NOMO-1 treated with DMSO at 0.1 percent for 48 hours (cell line): ENCODE measurements around the gene RSPH1.

Experiments
- DNase-seq: peaks from one replicate; lab custom pipeline; 2025; ENCODE audit not compliant: unreplicated experiment; lab: John Stamatoyannopoulos, UW

Gene RSPH1

DNA sequence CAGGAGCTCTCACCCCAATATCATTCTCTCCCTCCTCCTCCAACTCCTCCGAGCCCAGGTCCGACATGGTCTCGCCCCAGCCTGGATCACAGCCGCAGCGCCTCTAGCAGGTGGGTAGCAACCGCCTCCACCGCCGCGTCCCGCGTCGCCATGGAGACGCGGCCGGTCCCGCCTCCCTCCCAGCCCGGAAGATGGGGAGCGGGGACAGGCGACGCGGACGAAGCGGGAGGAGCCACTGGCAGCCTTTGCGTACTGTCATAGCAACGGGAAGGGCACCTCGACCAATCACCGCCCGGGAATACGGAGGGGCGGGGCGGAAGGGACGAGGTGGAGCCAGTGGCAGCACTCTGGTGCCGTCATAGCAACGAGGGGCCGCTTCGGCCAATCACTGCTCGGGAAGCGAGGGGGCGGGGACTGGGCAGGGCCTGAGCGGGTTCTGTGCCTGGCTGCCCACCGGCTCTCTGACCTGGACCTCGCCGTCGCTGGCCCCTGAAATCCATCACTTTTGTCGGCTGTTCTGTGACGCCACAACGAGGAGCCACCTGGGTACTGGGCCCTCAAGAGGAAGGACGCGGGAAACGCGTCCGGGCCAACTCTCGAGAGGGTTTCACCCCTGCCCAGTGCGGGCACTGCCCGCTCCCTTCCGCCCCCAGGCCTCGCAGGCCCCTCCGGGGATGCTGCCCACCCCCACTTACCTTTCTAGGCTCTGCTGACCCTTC lies at the start of gene RSPH1:
TSS of gene RSPH1 (minus strand) at position 105 of the 719 bp plus-strand sequence. CDS start at position 67, 38 bp downstream.
- peak; percentile 98 for DNase-seq

DNA sequence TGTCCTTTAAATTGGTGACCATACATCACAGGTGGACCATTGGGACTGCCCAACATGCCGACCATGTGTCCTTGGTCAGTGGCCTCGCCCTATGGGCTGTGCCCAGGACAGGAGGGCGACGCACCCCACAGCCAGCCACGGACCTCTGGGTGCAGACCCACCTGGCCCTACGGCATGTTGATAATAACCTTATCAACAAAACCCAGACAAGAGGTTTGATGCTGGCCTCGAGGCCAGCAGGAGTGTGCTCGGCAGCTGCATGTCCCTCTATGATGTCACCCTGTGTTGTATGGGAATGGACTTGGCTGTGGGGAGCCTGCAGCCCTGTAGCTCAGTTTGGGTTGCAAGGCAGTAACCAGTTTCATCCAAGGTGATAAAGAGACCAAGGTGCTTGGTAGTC lies 49.7 kb upstream of the RSPH1 start:
- DNase-seq = no peak

- no peak for DNase-seq
These were observed 49.3 kb upstream of the RSPH1 start for GRCh38 chr21:42545317-42545716.

DNA sequence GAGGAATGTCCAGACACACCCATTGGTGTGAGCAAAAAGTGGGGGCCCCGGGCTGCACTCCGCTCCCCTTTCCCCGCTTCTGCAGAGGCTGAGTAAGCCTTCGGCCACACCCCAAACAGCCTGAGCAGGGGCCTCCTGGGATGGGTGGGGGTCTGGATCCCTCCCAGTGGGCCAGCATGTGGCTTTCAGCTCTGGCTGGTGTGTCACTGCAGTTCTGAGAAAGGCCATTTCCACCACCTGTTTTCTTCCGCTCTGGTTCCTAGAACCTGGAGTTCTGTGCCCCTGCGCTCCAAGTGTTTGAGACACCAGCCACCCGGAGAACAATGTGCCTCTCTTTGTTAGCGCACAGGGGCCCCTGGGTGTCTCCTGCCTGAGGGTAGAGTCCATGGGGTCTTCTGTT lies 48.5 kb upstream of the RSPH1 start:
- DNase-seq = no peak

DNA sequence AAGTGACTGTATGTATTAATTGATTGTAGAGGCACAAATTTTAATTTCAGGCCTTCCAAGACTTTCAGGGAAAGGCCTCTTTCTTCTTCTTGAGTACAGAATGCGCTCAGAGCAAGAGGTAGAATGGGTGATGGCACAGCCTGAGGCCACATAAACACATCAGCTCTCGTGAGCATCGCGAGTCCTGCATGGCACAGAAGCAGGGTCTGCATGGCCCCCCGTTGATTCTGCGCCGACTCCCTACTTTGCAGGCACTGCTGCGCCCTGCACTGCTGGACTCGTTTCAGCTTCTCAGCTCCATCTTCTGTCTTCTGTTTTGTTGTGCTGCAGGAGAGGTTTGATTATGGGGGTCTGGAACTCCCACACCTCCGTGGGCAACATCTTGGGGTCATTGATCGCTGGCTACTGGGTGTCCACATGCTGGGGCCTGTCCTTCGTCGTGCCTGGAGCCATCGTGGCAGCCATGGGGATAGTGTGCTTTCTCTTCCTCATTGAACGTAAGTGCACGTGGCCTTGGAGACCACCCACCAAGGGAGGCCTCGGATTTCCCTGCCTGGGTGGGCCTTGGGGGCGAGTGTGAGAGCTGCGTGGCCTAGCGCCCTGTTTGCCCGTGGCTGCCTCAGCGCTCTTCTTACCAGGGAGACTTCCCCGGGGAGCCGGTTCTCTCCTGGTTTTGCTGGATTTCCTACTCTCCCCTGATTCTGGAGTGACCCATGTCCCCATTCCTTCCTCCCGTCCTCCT lies 47.3 kb upstream of the RSPH1 start:
- no peak for DNase-seq

- no peak for DNase-seq
These were observed 46.6 kb upstream of the RSPH1 start for GRCh38 chr21:42542596-42542995.

DNA sequence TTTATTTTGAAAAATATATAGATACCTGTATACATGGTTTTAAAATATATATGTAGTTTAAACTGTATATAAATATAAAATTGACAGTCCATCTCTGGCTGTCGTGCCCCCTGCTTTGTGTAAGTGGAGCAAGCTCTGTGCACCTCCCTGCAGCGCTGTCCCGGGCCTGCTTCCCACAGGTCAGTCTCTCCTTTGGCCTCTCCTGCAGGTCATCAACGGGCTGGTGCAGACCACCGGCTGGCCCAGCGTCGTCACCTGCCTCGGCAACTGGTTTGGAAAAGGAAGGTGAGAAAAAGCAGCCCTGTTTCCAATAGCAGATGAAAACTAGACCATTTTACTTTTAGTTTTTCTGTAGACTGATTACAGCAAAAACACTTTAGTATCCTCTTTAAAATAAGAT lies 46.2 kb upstream of the RSPH1 start:
- no peak for DNase-seq

GRCh38 chr21:42541618-42542017 lies 45.6 kb upstream of the RSPH1 start:
- DNase-seq = no peak

- DNase-seq = no peak
These were observed 45.1 kb upstream of the RSPH1 start for GRCh38 chr21:42541174-42541573.

- no peak for DNase-seq
These were observed 44.4 kb upstream of the RSPH1 start for GRCh38 chr21:42540396-42540795.

DNA sequence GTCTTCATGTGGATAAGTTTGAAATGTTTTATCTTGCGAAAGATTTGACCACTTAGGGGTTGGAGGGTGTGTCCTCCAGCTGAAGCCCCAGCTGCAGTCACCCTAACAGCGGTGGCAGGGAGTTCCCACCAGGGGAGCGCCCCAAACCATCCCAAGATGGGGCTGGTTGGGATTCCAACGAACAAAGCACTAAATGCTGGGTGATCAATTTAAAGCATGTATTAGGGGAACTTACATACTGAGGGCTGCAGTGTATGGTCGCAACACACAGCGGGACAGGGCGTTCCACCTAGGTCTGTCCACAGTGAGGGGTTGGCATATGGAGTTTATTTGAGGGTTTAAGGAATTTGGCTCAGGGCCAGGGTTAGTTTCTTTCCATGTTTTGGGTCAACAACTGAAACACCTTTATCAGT lies 43.9 kb upstream of the RSPH1 start:
- DNase-seq = no peak

DNA sequence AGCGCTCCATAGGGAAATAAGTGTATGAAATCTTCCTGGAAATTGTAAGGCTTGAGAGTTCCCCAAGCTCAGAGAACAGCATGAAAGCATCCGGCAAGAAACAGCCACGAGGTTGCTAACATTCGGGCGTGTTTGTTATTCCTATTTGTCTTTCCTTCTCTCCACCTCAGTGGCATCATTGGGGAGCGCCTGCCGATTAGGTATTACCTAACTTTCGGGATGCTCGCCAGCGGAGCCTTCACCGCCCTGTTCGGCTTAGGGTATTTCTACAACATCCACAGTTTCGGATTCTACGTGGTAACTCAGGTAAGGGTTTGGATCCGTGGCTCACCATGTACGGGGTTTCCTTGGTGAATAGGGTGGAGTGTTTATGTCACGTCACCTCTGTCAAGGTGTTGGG lies 43.3 kb upstream of the RSPH1 start:
- no peak for DNase-seq

GRCh38 chr21:42538479-42539275 lies 42.7 kb upstream of the RSPH1 start:
- no peak for DNase-seq

- peak; percentile 5 for DNase-seq
These were observed 41.2 kb upstream of the RSPH1 start for GRCh38 chr21:42537106-42537742.

DNA sequence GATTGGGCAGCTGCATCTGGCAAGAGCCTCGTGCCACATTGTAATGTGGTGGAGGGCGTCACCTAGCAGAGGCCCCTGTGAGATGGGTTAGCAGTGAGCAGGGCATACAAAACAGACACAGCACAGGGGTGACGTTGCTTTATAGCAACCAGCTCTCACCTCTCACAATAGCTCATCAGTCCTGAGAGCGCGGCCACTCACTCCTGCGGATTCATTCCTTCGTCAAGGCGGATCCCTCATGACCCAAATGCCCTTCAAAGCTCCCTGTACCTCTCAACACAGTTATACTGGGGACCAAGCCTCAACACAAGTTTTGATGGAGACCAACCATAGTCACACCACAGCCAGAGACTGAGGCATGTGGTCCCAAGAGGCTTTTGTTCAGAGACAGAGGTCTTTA lies 40.6 kb upstream of the RSPH1 start:
- no peak for DNase-seq

DNA sequence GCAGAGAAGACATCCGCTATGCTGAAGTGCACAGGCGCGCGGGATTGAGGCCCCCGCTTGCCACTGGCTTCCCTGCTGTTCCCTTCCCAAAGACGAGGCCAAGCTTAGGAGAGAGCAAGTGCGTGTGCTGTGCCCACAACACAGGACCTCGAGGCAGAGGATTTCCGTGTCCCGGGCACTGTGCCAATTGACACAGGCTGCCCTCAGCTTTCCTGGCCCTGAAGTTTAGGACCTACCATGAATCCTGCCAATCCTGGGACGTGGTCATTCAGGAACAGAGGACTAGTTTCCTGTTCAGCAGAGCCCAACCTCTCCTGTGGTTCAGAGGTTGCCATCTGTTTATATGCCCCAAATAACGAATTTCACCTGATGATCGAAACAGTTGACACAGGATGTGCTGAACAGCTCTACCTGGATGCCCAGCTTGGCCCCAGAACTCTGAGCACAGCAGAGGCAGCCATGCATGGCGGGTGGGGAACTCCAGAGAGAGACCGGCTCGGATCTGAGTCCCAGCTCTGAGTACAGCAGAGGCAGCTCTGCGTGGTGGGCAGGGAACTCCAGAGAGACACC lies 39.7 kb upstream of the RSPH1 start:
- DNase-seq = no peak

- no peak for DNase-seq
These were observed 38.7 kb upstream of the RSPH1 start for GRCh38 chr21:42534421-42535378.

- DNase-seq = no peak
These were observed 37.9 kb upstream of the RSPH1 start for GRCh38 chr21:42533963-42534355.

GRCh38 chr21:42533306-42533962 lies 37.4 kb upstream of the RSPH1 start:
- no peak for DNase-seq
